Lung (tissue), 12 donors: ENCODE results near the gene SIKE1. TPM values are rescaled to one million over a fixed set of nuclear protein-coding genes. Genes with fewer than 3 reads are reported as not detected.
"Not testable (repeated sequence)": the region's sequence is repeated elsewhere in the genome, so short reads cannot be mapped to it uniquely, and the experiment has no call there.

Experiments
- ATAC-seq: fragments of 200-7000 bp; cut with Tn5 transposase; one replicate; pipeline ENCODE4 v1.9.1; 2020; ENCODE audit warnings: moderate number of reproducible peaks; ENCODE audit not compliant: insufficient read depth, low FRiP score
- DNase-seq, 3 donors: peaks; one replicate each; pipeline ENCODE4 v3.0.0-alpha.2; 2013 to 2017
- H3K27ac ChIP-seq, 2 donors: one replicate each; pipeline ENCODE4 v1.5.1; 2013; ENCODE audit warnings: mild to moderate bottlenecking in 2 of 2, moderate library complexity in 2 of 2, control low read depth in 1 of 2, inconsistent platforms in 1 of 2, low read depth in 1 of 2, low read length in 1 of 2
- H3K27me3 ChIP-seq, 3 donors: one replicate each; pipeline ENCODE4 v1.5.1; 2013; ENCODE audit warnings: low read length in 2 of 3; ENCODE audit not compliant: control insufficient read depth in 3 of 3, insufficient read depth in 3 of 3
- H3K36me3 ChIP-seq, 4 donors: one replicate each; pipeline ENCODE4 v1.5.1; 2013; ENCODE audit warnings: low read length in 4 of 4, mild to moderate bottlenecking in 1 of 4, moderate library complexity in 1 of 4; ENCODE audit not compliant: control insufficient read depth in 4 of 4, insufficient read depth in 4 of 4
- H3K4me1 ChIP-seq, 5 donors: one replicate each; pipeline ENCODE4 v1.5.1; 2013; ENCODE audit warnings: low read length in 5 of 5, mild to moderate bottlenecking in 2 of 5, moderate library complexity in 1 of 5; ENCODE audit not compliant: control insufficient read depth in 5 of 5, insufficient read depth in 5 of 5
- H3K4me3 ChIP-seq: one replicate; pipeline ENCODE4 v1.5.1; 2013; ENCODE audit warnings: mild to moderate bottlenecking, control low read depth, moderate library complexity
- H3K9ac ChIP-seq, 2 donors: one replicate each; pipeline ENCODE4 v1.5.1; 2013; ENCODE audit warnings: low read length in 2 of 2, control low read depth in 1 of 2; ENCODE audit not compliant: insufficient read depth in 1 of 2
- H3K9me3 ChIP-seq, 4 donors: one replicate each; pipeline ENCODE4 v1.5.1; 2013; ENCODE audit warnings: low read length in 3 of 4, mild to moderate bottlenecking in 1 of 4, moderate library complexity in 1 of 4; ENCODE audit not compliant: control insufficient read depth in 4 of 4, insufficient read depth in 3 of 4
- WGBS, 2 donors: extraction: QIAGEN DNeasy Blood & Tissue Kit; methylation state at CpG; one replicate each; pipeline ENCODE4 v1.1.7; 2013; 5-methylcytosine and 5-hydroxymethylcytosine counted together
- polyA plus RNA-seq, 2 donors: library from polyadenylated mRNA; stranded (reverse); fragments of 200-250 nt; gene quantifications; one replicate each; pipeline ENCODE4 v1.2.1, GENCODE V29; 2013
- total RNA-seq, 2 donors: library from RNA; depleted of rRNA in 1 of 2; stranded (reverse); fragments of >200 nt in 1 of 2; gene quantifications; one replicate each; pipeline ENCODE4 v1.2.1, GENCODE V29; 2014 to 2021
- TF ChIP-seq, protein P1 (sequence below): IDR thresholded peaks from 2 replicates; pipeline ENCODE4 v1.5.1; 2012; ENCODE audit warnings: mild to moderate bottlenecking; ENCODE audit errors: control extremely low read depth, extremely low read depth
- donor health status: control.
- donor health status: control.
- donor health status: Bipolar disorder and iron deficiency.
- donor health status: healthy.
- donor health status: DM: yes; HTN: yes; CAD: no.

The SIKE1 gene
- total and polyA plus RNA-seq, 4 donors, result 17.2 to 71.5 (median 32.9) TPM

GRCh38 chr1:114821978-114822377, 41.5 kb upstream of the SIKE1 start:
- no peaks in the 10 kb centered on the region for H3K4me1 ChIP-seq
- TF ChIP-seq, protein P1, sequence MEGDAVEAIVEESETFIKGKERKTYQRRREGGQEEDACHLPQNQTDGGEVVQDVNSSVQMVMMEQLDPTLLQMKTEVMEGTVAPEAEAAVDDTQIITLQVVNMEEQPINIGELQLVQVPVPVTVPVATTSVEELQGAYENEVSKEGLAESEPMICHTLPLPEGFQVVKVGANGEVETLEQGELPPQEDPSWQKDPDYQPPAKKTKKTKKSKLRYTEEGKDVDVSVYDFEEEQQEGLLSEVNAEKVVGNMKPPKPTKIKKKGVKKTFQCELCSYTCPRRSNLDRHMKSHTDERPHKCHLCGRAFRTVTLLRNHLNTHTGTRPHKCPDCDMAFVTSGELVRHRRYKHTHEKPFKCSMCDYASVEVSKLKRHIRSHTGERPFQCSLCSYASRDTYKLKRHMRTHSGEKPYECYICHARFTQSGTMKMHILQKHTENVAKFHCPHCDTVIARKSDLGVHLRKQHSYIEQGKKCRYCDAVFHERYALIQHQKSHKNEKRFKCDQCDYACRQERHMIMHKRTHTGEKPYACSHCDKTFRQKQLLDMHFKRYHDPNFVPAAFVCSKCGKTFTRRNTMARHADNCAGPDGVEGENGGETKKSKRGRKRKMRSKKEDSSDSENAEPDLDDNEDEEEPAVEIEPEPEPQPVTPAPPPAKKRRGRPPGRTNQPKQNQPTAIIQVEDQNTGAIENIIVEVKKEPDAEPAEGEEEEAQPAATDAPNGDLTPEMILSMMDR, result no peak
- no peak overlapping the region for H3K4me3 ChIP-seq
- H3K9ac ChIP-seq, result no peak overlapping the region
- no peaks in the 10 kb centered on the region for H3K27me3 ChIP-seq
- peaks cover 0 to 6% (median 2%) of the 10 kb centered on the region in 4 donors for H3K9me3 ChIP-seq
- no peak for DNase-seq
- H3K27ac ChIP-seq, result no peak overlapping the region
- no peak for ATAC-seq
- H3K36me3 ChIP-seq, result no peaks in the 10 kb centered on the region

GRCh38 chr1:114820392-114820791, 39.9 kb upstream of the SIKE1 start:
- H3K4me1 ChIP-seq, result no peaks in the 10 kb centered on the region
- no peaks in the 10 kb centered on the region for H3K36me3 ChIP-seq
- TF ChIP-seq, protein P1, result no peak
- DNase-seq (no peak), ATAC-seq (no peak)
- no peak overlapping the region for H3K9ac ChIP-seq
- H3K27ac ChIP-seq, result no peak overlapping the region
- no peak overlapping the region for H3K4me3 ChIP-seq
- H3K9me3 ChIP-seq, result peaks cover 0 to 6% (median 2%) of the 10 kb centered on the region in 4 donors
- no peaks in the 10 kb centered on the region for H3K27me3 ChIP-seq
- WGBS, 2 donors, result 90 to 93% methylated on average over 2 of the region's 2 CpGs

DNA sequence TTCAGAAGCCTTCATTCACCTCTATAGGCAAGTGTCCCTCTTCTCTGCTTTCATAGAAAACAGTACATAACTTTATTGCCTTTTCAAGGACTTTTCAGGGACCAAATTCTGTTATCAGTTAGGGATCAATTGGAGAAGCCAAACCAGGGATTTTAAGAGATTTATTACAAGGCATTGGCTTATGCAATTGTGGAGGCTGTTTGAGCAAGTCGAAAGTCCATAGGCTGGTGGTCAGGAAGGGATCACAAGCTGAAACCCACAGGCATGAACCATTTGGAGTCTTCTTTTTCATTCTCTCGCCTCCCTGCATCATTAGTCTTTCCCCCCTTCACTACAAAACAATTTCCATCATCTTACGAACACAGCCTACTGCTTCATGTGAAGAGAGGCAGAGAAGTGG, 39.4 kb upstream of the SIKE1 start:
- no peak overlapping the region for H3K4me3 ChIP-seq
- TF ChIP-seq, protein P1, result no peak
- DNase-seq (no peak), ATAC-seq (no peak)
- no peak overlapping the region for H3K9ac ChIP-seq
- no peaks in the 10 kb centered on the region for H3K36me3 ChIP-seq
- no peak overlapping the region for H3K27ac ChIP-seq
- H3K9me3 ChIP-seq, result peaks cover 0 to 6% (median 2%) of the 10 kb centered on the region in 4 donors
- 82 to 84% methylated on average over 3 of the region's 3 CpGs for WGBS, 2 donors
- H3K4me1 ChIP-seq, result no peaks in the 10 kb centered on the region
- H3K27me3 ChIP-seq, result no peaks in the 10 kb centered on the region

- not testable (repeated sequence) for DNase-seq, H3K27ac ChIP-seq, H3K27me3 ChIP-seq, ATAC-seq, H3K9me3 ChIP-seq, H3K9ac ChIP-seq, H3K4me3 ChIP-seq, H3K36me3 ChIP-seq, H3K4me1 ChIP-seq
- WGBS, 2 donors, result 93 to 97% methylated on average over 8 to 30 of the region's 33 CpGs
Observed at GRCh38 chr1:114804449-114804848, 24.0 kb upstream of the SIKE1 start.
